GM12878 (cell line): Measurements from ENCODE around the gene ADCY2. TPM values are rescaled to one million over a fixed set of nuclear protein-coding genes. Genes with fewer than 3 reads are reported as not detected.

Experiments used
- ATAC-seq: fragments of 200-7000 bp; cut with Tn5 transposase; 3 replicates; pipeline ENCODE4 v1.9.1; 2020; ENCODE audit warnings: mild to moderate bottlenecking, moderate library complexity
- BruUV-seq: library from RNA; stranded (reverse); fragments of 400-500 nt; replicated peaks from 2 replicates; lab custom pipeline; 2021; lab: Mats Ljungman, UMichigan
- CTCF ChIA-PET: fragments of 300-600 bp; sonication (Branson Sonifier 250); formaldehyde crosslinking; extraction: SDS; loops from one replicate; lab custom pipeline; 2021; ENCODE audit warnings: inconsistent platforms; lab: Yijun Ruan, JAX
- POLR2A ChIA-PET: fragments of 350-600 bp; formaldehyde crosslinking; extraction: SDS; loops from one replicate; lab custom pipeline; 2021; ENCODE audit warnings: inconsistent platforms; lab: Charles Lee
- RAD21 ChIA-PET: fragments of 300-600 bp; sonication (Branson Sonifier 250); formaldehyde crosslinking; loops from one replicate; lab custom pipeline; 2023; ENCODE audit warnings: antibody characterized with exemption; ENCODE audit not compliant: unreplicated experiment; lab: Charles Lee
- SMC1A ChIA-PET: fragments of 300-600 bp; sonication (Branson Sonifier 250); formaldehyde crosslinking; loops from one replicate; lab custom pipeline; 2023; ENCODE audit not compliant: unreplicated experiment, uncharacterized antibody; lab: Charles Lee
- DNase-seq: peaks from one replicate; pipeline ENCODE4 v3.0.0-alpha.2; 2011; ENCODE audit warnings: low read depth, low spot score
- FAIRE-seq: peaks from 3 replicates; lab custom pipeline; 2011; peaks lifted over from hg19 to GRCh38; lab: Jason Lieb, UNC
- H2AFZ ChIP-seq: 2 replicates; pipeline ENCODE4 v1.6.0; 2011; ENCODE audit warnings: low read depth, low read length, control low read depth; ENCODE audit not compliant: control insufficient read depth
- H3K27ac ChIP-seq: 2 replicates; pipeline ENCODE4 v1.5.1; 2011; ENCODE audit warnings: control low read depth; ENCODE audit not compliant: control insufficient read depth, insufficient read depth
- H3K27me3 ChIP-seq, 2 experiments: replicated peaks in 1 of 2; 2 replicates each; pipeline versions ENCODE4 v1.6.0 to v1.6.1; 2011; ENCODE audit warnings: low read length in 1 of 2; ENCODE audit not compliant: control insufficient read depth in 2 of 2, insufficient read depth in 2 of 2
- H3K36me3 ChIP-seq, 2 experiments: 2 replicates each; pipeline ENCODE4 v1.5.1; 2011; ENCODE audit warnings: low read length in 1 of 2; ENCODE audit not compliant: control insufficient read depth in 2 of 2, insufficient read depth in 2 of 2
- H3K4me1 ChIP-seq: 2 replicates; pipeline ENCODE4 v1.6.1; 2011; ENCODE audit warnings: mild to moderate bottlenecking, low read length, moderate library complexity, mixed read lengths; ENCODE audit not compliant: control insufficient read depth, insufficient read depth
- H3K4me2 ChIP-seq: 2 replicates; pipeline ENCODE4 v1.6.0; 2011; ENCODE audit warnings: control low read depth; ENCODE audit not compliant: control insufficient read depth, insufficient read depth
- H3K4me3 ChIP-seq: fragments of 200-600 bp; sonication (generic); 2 replicates; pipeline ENCODE4 v1.5.1; 2016
- H3K79me2 ChIP-seq: 2 replicates; pipeline ENCODE4 v1.6.0; 2011; ENCODE audit warnings: low read length; ENCODE audit not compliant: control insufficient read depth, insufficient read depth
- H3K9ac ChIP-seq: 2 replicates; pipeline ENCODE4 v1.8.0; 2011; ENCODE audit warnings: low read length, control low read depth, mixed read lengths; ENCODE audit not compliant: control insufficient read depth, insufficient read depth
- H3K9me3 ChIP-seq: replicated peaks from 3 replicates; pipeline ENCODE4 v1.5.1; 2011; ENCODE audit warnings: mild to moderate bottlenecking, low read length; ENCODE audit not compliant: control insufficient read depth, insufficient read depth
- H4K20me1 ChIP-seq: 2 replicates; pipeline ENCODE4 v1.6.0; 2011; ENCODE audit not compliant: control insufficient read depth, insufficient read depth
- E2F4 ChIP-seq: IDR thresholded peaks from 2 replicates; pipeline ENCODE4 v1.6.1; 2012; ENCODE audit warnings: low read depth, low read length, improper control_type of control experiment
- MAX ChIP-seq: IDR thresholded peaks from 2 replicates; pipeline ENCODE4 v1.6.1; 2012; ENCODE audit warnings: low read depth, low read length, improper control_type of control experiment
- MEF2A ChIP-seq: IDR thresholded peaks from 2 replicates; pipeline ENCODE4 v1.6.1; 2011; ENCODE audit warnings: low read depth, mild to moderate bottlenecking, low read length, moderate library complexity; ENCODE audit not compliant: insufficient read depth
- POLR2A ChIP-seq: IDR thresholded peaks from 2 replicates; pipeline ENCODE4 v1.6.1; 2011; ENCODE audit warnings: low read depth, mild to moderate bottlenecking, low read length
- RB1 ChIP-seq: fragments of 450-650 bp; formaldehyde crosslinking; IDR thresholded peaks from 2 replicates; pipeline ENCODE4 v1.6.1; 2017; ENCODE audit warnings: mild to moderate bottlenecking, borderline replicate concordance
- SP1 ChIP-seq: IDR thresholded peaks from one replicate; pipeline ENCODE4 v1.6.1; 2011; ENCODE audit warnings: low read depth, low read length
- SRF ChIP-seq, 2 experiments: IDR thresholded peaks; 2 replicates each; pipeline ENCODE4 v1.6.1; 2011; ENCODE audit warnings: low read depth in 2 of 2, low read length in 2 of 2, mild to moderate bottlenecking in 1 of 2, moderate library complexity in 1 of 2
- WGBS: methylation state at CpG from one replicate; pipeline ENCODE4 v1.1.6; 2016; ENCODE audit warnings: low lambda C conversion rate; ENCODE audit not compliant: insufficient replicate concordance, insufficient coverage; ENCODE audit errors: missing lambda C conversion rate; 5-methylcytosine and 5-hydroxymethylcytosine counted together
- in situ Hi-C: fragments of 300-500 bp; cut with MboI; formaldehyde crosslinking; loops from 9 replicates; pipeline ENCODE4 v1.14.3; 2018; ENCODE audit warnings: mixed read lengths
- intact Hi-C: fragments of 100-400 bp; cut with micrococcal nuclease; formaldehyde crosslinking; loops from one replicate; pipeline ENCODE4 v1.14.2; 2022; ENCODE audit not compliant: unreplicated experiment
- polyA plus RNA-seq, 11 experiments: library from polyadenylated mRNA; depleted of rRNA in 4 of 11; unstranded in 6 of 11; stranded (reverse) in 5 of 11; fragments of >200 nt; fragmentation: Nextera tagmentation in 4 of 11; fragmentation: Illumina TruSeq in 1 of 11; extraction: Ambion mirVana in 4 of 11; extraction: Trizol in 1 of 11; gene quantifications; 1 replicate in 1 of 11; 2 replicates in 10 of 11; pipeline versions ENCODE4 v1.2.1 to v1.2.3, GENCODE V29; 2011 to 2016; ENCODE audit warnings: inconsistent platforms in 2 of 11, missing spikeins in 2 of 11, low read depth in 1 of 11
- total RNA-seq, 4 experiments: library from RNA; depleted of rRNA in 3 of 4; stranded (reverse); fragments of >200 nt in 3 of 4; fragmentation: Illumina TruSeq in 1 of 4; extraction: Trizol in 1 of 4; gene quantifications; 2 replicates each; pipeline versions ENCODE4 v1.2.1 to v1.2.3, GENCODE V29; 2013 to 2021
- TF ChIP-seq, protein P1 (sequence below): IDR thresholded peaks from 2 replicates; pipeline ENCODE4 v1.6.1; 2012; ENCODE audit warnings: improper control_type of control experiment, low read depth, low read length; ENCODE audit not compliant: insufficient replicate concordance

ADCY2 gene
- total and polyA plus RNA-seq, 10 of the 15 experiments (the other 5 are each of a cell fraction or from before 2014, with no cell fraction given), result 0.07 to 0.26 TPM; not detected in 8

- TF ChIP-seq POLR2A (no peak), RB1 (no peak)
- TF ChIP-seq, protein P1, sequence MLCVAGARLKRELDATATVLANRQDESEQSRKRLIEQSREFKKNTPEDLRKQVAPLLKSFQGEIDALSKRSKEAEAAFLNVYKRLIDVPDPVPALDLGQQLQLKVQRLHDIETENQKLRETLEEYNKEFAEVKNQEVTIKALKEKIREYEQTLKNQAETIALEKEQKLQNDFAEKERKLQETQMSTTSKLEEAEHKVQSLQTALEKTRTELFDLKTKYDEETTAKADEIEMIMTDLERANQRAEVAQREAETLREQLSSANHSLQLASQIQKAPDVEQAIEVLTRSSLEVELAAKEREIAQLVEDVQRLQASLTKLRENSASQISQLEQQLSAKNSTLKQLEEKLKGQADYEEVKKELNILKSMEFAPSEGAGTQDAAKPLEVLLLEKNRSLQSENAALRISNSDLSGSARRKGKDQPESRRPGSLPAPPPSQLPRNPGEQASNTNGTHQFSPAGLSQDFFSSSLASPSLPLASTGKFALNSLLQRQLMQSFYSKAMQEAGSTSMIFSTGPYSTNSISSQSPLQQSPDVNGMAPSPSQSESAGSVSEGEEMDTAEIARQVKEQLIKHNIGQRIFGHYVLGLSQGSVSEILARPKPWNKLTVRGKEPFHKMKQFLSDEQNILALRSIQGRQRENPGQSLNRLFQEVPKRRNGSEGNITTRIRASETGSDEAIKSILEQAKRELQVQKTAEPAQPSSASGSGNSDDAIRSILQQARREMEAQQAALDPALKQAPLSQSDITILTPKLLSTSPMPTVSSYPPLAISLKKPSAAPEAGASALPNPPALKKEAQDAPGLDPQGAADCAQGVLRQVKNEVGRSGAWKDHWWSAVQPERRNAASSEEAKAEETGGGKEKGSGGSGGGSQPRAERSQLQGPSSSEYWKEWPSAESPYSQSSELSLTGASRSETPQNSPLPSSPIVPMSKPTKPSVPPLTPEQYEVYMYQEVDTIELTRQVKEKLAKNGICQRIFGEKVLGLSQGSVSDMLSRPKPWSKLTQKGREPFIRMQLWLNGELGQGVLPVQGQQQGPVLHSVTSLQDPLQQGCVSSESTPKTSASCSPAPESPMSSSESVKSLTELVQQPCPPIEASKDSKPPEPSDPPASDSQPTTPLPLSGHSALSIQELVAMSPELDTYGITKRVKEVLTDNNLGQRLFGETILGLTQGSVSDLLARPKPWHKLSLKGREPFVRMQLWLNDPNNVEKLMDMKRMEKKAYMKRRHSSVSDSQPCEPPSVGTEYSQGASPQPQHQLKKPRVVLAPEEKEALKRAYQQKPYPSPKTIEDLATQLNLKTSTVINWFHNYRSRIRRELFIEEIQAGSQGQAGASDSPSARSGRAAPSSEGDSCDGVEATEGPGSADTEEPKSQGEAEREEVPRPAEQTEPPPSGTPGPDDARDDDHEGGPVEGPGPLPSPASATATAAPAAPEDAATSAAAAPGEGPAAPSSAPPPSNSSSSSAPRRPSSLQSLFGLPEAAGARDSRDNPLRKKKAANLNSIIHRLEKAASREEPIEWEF, result no peak
These were observed 353.7 kb downstream of the ADCY2 start (continued) for GRCh38 chr5:7749626-7750025.

GRCh38 chr5:7751874-7752273 is 355.9 kb downstream of the ADCY2 start:
- in situ Hi-C loops, result loop anchor here (5.0 kb wide), 1 partner anchor 985 kb away; no protein-coding TSS in a partner anchor
- ATAC-seq (no peak), DNase-seq (no peak), FAIRE-seq (no peak)
- no peak overlapping the region for H2AFZ ChIP-seq
- no peaks in the 10 kb centered on the region for H3K79me2 ChIP-seq
- no peak overlapping the region for H3K4me3 ChIP-seq
- no peaks in the 10 kb centered on the region for H3K36me3 ChIP-seq
- no peaks in the 10 kb centered on the region for H3K9me3 ChIP-seq
- H3K27ac ChIP-seq, result no peak overlapping the region
- BruUV-seq, result no TSS peak
- ChIA-PET POLR2A (no interaction called here), RAD21 (no interaction called here), SMC1A (interaction anchor here (0.8 to 1.0 kb wide), 3 partner anchors 13 to 949 kb away, joined by 3 to 4 read pairs (median 3); no protein-coding TSS in a partner anchor), CTCF (interaction anchor here (0.6 to 1.2 kb wide), 4 partner anchors 62 to 986 kb away, joined by 3 read pairs; no protein-coding TSS in a partner anchor)
- H3K4me1 ChIP-seq, result no peaks in the 10 kb centered on the region
- H3K27me3 ChIP-seq, result no peaks in the 10 kb centered on the region; a peak in 1 of 4 replicates
- intact Hi-C loops, result loop anchor here (10.0 kb wide), 3 partner anchors 157 to 987 kb away; no protein-coding TSS in a partner anchor
- TF ChIP-seq SP1, result no peak
- TF ChIP-seq SRF (IDR thresholded peaks at IDR 0.05; ENCODE audit: low read depth in 2 of 2, low read length in 2 of 2), result no peak
- TF ChIP-seq MEF2A, result no peak
- no peak for TF ChIP-seq E2F4
- TF ChIP-seq MAX, result no peak
- no peaks in the 10 kb centered on the region for H4K20me1 ChIP-seq
- WGBS, result 33% methylated on average over 5 of the region's 5 CpGs
- no peak overlapping the region for H3K9ac ChIP-seq
- no peak overlapping the region for H3K4me2 ChIP-seq
